Measurements from ENCODE around the gene ELMO3. TPM values are rescaled to one million over a fixed set of nuclear protein-coding genes. Genes with fewer than 3 reads are reported as not detected.

ELMO3 gene
- total and polyA plus RNA-seq, 2 of the 4 experiments (the other 2 are of a cell fraction) = 0.36 to 1.6 TPM

DNA sequence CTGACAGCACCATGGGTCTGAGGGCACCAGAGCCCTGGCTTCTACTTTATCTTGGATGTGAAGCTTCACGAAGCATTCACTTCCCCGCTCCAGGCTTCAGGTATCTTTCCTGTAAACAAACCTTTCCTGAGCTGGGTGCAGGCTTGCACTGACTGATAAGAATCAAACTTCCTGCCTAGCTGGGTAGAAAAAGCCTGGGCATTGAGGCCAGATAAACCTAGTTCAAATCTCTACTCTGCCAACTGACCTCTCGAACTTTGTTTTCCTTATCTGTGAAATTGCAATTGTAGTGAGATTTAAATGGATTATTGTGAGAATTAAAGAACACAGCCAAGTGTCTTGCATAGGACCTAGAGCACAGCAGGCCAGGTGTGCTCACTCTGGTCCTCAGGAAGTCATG, 25.1 kb downstream of the ELMO3 start (continued):
- TF ChIP-seq USF2 (IDR thresholded peaks at IDR 0.05; ENCODE audit: low read depth, low read length) (no peak), BHLHE40 (IDR thresholded peaks at IDR 0.05; ENCODE audit: low read depth, low read length) (no peak), MAFK (IDR thresholded peaks at IDR 0.05; ENCODE audit: low read depth, low read length) (no peak), POLR2A (IDR thresholded peaks at IDR 0.05; ENCODE audit: low read depth, low read length) (no peak), RCOR1 (IDR thresholded peaks at IDR 0.05; ENCODE audit: insufficient replicate concordance, low read length) (no peak)

GRCh38 chr16:67226295-67226803, 27.4 kb downstream of the ELMO3 start:
- Histone ChIP-seq H3K27ac (ENCODE audit: insufficient read depth, low read length) (peak overlapping the region; percentile 89), H2AK5ac (ENCODE audit: low read depth, low read length) (peak overlapping the region; percentile 86), H3K4me3 (ENCODE audit: insufficient read depth, low read depth, low read length) (peak overlapping the region; percentile 80), H3K4me1 (ENCODE audit: control insufficient read depth, insufficient read depth, low read length) (peaks cover 12% of the 10 kb centered on the region), H3K9me1 (ENCODE audit: insufficient read depth, low read length) (peaks cover 12% of the 10 kb centered on the region), H3K4ac (ENCODE audit: low read depth, low read length) (peak overlapping the region; percentile 97), H3K18ac (ENCODE audit: low read depth, low read length) (peak overlapping the region; percentile 78), H2BK5ac (ENCODE audit: low read depth, low read length, poor library complexity, severe bottlenecking) (peak overlapping the region; percentile 90), H4K5ac (ENCODE audit: low read depth, low read length) (peak overlapping the region; percentile 95), H3K36me3 (ENCODE audit: control insufficient read depth, insufficient read depth, low read length) (peaks cover 34% of the 10 kb centered on the region), H2AK9ac (replicated peaks; ENCODE audit: low read depth, low read length, poor library complexity) (peak overlapping the region; percentile 93), H3K23ac (ENCODE audit: low read depth, low read length) (peak overlapping the region; percentile 90), H2BK15ac (ENCODE audit: low read depth, low read length) (peak overlapping the region; percentile 9; the same call in 1 of the 3 replicates), H2BK120ac (ENCODE audit: low read depth, low read length) (peak overlapping the region; percentile 40), H4K91ac (ENCODE audit: insufficient read depth, low read depth, low read length) (peak overlapping the region; percentile 93), H2AFZ (replicated peaks; ENCODE audit: low read length, poor library complexity) (peak overlapping the region; percentile 97), H2BK20ac (ENCODE audit: low read depth, low read length) (no peak overlapping the region), H4K20me1 (ENCODE audit: insufficient read depth, low read length) (peaks cover 7% of the 10 kb centered on the region; the same call in 1 of the 2 replicates), H3K4me2 (ENCODE audit: low read depth, low read length) (peak overlapping the region; percentile 91), H3K9ac (ENCODE audit: low read depth, low read length) (peak overlapping the region; percentile 93), H3K56ac (ENCODE audit: extremely low read depth, insufficient read depth, low read length) (peak overlapping the region; percentile 71), H3K79me1 (ENCODE audit: low read depth in 1 of 2, low read length in 2 of 2) (peaks cover 23 to 54% of the 10 kb centered on the region in 2 experiments), H4K8ac (ENCODE audit: low read depth in 2 of 2, low read length in 2 of 2) (peak overlapping the region; percentile 83 to 97), H3K9me3 (ENCODE audit: control insufficient read depth, insufficient read depth, low read length) (no peaks in the 10 kb centered on the region), H3K14ac (replicated peaks; ENCODE audit: low read depth, low read length) (peak overlapping the region; percentile 98), H3K27me3 (ENCODE audit: control insufficient read depth, insufficient read depth, low read length) (no peaks in the 10 kb centered on the region)
- intact Hi-C loops (cut with micrococcal nuclease) (no loop called here), dilution Hi-C loops (cut with HindIII; ENCODE audit: low sequenced_read_pairs, unreplicated experiment) (no loop called here), in situ Hi-C loops (cut with MboI; ENCODE audit: low sequenced_read_pairs) (no loop called here)
- TF ChIP-seq MAZ (IDR thresholded peaks at IDR 0.05; ENCODE audit: borderline replicate concordance, low read depth, low read length) (no peak), NFE2L2 (IDR thresholded peaks at IDR 0.05; ENCODE audit: low read depth, low read length) (no peak), CHD1 (IDR thresholded peaks at IDR 0.05; ENCODE audit: low read depth, low read length) (no peak), USF2 (IDR thresholded peaks at IDR 0.05; ENCODE audit: low read depth, low read length) (no peak), POLR2A (IDR thresholded peaks at IDR 0.05; ENCODE audit: low read depth, low read length) (no peak), RAD21 (IDR thresholded peaks at IDR 0.05; ENCODE audit: low read length) (no peak)
- ATAC-seq (ENCODE audit: low read depth) (no peak), DNase-seq (no peak)
- ChIA-PET CTCF (no interaction called here), POLR2A (ENCODE audit: unreplicated experiment) (interaction anchor here (1.0 to 1.4 kb wide), 2 partner anchors 15 to 28 kb away, joined by 5 read pairs; no protein-coding TSS in a partner anchor)
- 3% methylated on average over 5 of the region's 12 CpGs; no CpG with 5 or more reads in 1 of the 2 experiments for WGBS, 2 experiments (ENCODE audit: extremely low coverage in 2 of 2, insufficient read length in 1 of 2)
- BruUV-seq (replicated peaks) = no TSS peak

Data from IMR-90 (cell line).